Fibroblast of skin of right quadriceps (primary cell): ENCODE data around the gene COL8A1.

Experiments used
- DNase-seq: peaks from one replicate; pipeline ENCODE4 v3.0.0-alpha.2; 2013

COL8A1 gene

DNA sequence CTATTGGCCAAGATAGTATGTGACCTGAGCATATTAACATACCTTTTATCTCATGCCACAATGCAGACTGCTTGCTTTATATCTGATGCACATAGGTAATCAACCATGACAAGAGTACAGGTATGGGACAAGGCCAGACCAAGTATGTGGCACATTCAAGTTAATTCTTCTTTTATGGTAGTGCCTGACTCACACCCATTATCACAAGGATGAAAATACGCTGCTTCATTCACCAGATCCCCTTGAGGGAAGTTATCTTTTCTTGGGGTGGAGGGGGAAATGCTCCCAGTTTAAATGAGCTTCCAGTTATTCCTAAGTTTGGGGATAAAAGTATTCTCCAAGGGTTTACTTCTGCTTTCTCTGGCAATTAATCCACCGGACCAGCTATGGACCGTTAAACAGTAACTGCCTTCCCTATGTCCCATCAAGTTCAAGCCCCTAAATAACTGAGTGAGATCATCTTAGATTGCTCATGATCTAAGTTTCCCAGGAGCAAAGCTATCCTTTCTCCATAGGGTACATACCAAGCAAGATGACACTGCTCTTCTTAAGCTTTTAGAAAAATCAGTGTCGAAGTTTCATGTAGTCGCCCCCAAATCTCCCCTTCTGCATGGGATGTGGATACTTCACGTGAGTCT lies 1.9 kb downstream of the COL8A1 start:
- peak; percentile 60 for DNase-seq

DNA sequence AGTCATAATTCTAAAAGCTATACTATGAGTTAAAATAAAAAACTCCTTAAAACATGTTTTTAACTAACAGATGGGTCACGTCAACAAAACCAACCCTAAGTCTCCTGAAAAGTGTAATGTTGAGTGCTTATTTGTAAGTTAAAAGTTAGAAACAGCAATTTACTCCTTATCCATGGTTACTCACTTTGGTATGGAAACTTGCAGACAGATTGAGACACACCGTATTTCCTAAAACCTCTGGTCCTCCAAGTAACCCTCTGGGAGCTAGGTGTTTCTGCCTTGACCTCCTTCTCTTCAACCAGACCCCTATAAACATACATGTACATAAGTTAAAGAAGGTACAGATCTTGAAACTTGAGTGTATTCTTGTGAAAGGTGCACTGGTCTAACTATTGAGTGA lies 3.1 kb downstream of the COL8A1 start:
- no peak for DNase-seq

DNA sequence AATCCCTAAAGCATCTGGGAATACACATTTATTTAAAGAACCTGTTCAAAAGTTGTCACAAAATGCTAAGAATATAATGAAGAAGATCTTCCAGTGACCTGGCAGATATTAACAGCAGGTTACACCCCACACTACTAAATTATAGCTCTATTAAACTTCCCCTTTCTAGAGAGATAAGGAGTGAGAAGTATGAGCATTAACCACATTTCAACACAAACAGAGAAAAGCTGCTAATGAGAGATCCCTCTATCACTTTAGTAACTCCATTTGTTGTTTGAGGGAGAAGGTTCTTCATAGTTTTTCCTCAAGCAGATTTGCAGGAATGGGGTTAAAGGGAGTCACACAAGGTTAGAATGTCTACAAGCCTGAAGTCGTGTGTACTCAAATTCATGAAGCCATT lies 3.6 kb downstream of the COL8A1 start:
- no peak for DNase-seq

DNA sequence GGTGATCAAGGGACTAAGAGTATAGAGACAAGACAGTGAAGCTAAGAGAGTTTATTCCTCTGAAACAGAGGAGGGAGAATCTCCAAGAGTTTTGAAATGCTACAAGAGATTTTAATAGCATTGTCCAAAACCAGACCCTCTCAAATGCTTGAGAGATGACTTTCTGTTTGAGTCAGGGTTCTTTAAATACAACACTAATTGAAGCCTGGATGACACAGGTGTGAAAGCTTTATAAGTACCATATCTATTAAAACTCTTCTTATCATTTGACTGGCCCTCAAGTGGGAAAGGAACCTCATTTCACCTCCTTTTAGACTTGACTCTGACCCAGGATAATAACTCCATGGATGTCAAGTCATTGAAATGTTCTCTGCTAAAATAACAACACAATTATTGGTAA lies 5.6 kb downstream of the COL8A1 start:
- DNase-seq, result no peak

DNA sequence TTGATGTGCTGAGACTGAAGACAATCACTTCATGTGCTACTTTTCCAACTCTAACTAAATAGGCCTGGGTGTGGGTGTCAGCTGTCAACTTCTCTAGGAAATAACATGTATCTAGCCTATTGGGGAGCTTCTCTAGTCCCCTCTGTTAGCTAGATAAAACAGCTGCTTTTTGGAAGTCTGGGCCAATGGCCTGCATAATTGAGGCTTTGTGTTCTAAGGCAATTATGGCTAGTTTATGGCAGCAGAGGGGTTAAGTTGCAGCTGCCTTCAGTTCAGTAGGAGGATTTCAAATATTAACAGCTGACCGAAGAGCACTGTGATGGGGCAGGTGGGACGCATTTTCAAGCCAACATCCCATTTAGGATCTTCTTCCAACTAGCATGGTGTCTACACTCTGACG lies 6.4 kb downstream of the COL8A1 start:
- no peak for DNase-seq

DNA sequence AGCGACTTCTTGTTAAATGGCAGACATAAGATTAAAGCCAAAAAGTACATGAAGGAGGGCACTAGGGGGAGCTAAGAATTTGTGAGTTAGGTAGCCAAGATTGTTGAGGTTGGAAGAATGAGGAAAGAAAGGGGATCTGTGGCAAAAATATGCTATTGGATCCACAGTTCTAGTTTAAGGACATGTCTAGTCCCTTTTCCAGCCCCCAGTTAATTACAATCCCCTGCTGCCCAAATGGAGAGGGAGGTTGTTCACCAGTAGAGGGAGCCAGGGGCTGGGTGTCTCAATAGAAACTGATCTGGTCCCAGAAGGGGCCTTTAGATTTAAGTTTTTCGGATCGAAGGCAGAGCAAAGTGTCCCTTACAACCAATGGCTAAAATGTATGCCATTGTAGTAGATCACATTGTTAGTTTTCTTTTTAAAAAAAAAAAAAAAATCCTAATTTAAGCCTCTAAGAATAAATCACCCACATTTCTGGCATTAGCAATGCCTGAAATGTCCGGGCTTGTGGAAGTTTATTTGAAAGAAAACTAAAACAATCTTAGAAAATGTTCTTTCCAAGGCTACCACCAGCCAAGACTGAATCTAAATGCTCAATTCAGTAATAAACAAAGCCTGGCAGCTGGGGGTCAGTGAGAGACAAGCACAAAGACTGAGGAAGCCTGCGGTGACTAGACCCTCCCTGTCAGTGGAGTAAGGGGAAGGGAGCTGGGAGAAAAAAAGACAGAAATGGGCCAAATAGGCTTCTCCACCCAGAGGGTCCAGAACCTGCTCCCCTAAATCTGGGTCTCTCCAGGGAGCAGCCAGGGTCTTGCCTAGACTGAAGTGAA lies 7.1 kb downstream of the COL8A1 start:
- peak; percentile 56 for DNase-seq

DNA sequence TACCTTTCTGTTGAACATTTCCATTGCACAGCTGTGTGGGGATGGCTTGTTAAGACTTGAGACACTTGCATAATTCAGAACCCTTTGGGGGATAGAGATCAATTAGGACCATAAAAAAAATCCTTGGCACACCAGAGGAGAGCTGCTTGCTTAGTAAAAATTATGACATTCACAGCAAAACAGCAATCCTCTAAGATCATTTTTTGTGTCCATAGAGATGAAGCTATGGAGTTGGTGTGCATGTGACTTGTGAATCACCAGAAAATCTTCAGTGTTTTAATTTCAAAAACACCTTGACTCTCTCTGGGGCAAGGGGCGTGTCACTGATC lies 7.7 kb downstream of the COL8A1 start:
- no peak for DNase-seq

DNA sequence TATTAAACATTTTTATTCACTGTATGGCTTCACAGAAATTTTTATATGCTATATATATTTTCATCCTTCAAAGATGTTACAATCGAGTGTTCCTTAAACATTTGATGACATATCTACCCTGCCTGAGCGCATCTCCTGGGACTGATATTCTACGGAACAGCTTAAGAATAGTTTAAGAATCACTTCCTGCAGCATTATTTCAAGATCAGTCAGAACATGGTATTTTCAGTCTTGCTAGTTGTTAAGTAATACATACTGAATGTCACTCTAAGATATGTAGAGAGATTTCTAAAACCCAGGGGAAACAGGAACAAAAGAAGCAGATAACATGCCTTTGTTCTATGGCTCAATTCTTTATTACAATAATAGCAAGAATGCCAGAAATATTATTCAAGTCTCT lies 8.7 kb downstream of the COL8A1 start:
- peak; percentile 63 for DNase-seq

DNA sequence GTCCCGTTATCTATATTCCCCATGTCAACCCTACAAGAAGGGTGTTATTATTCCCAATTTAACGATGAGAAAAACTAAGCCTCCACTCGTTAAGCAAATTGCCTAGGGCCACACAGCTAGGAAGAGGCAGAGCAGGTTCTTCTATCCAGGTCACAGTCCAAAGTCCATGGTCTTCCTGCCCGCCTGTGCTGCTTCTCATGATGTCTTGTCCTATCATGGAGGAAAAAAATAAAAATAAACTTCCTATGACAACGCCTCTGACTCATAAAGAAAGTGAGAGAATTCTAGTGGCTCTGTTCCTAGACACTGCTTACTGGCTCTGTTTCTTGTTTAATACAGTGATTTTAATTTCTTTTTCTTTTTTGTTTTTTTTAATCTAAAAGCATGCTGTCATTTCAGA lies 9.7 kb downstream of the COL8A1 start:
- peak; percentile 45 for DNase-seq

DNA sequence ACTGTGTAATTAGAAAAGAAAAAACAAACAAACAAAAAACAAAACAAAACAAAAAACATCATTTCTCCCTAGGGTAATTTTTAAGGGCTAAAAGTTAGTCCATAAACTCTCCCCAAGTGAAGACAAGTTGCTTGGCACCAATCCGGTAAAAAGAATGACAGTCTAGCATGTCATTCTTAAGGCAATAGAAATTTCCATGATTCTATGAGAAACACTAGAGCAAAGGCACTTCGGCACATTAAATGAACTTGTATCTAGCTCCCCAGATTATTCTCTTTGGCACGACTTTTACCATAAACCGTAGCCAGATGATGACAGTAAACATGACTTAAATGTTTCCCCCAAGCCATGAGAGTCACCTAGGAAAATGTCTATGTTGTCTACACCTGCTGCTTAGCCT lies 10.1 kb downstream of the COL8A1 start:
- no peak for DNase-seq

DNA sequence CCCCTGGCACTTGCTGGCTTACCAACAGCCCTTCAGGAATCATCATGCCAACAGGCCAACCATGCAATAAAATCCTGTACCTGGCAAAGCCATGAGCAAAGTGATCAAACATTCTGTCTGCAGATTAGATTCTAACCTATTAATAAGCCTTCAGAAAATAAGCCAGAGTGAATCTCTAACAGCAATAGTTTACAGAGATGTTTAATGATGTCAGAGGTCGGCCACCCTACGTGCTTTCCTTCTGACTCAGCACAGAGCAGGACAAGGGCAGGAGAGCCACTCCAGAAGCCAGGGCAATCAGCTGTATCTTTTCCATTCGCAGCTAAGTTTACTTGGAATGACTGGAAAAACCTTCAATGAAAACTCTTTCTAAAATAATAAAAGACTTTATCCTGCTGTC lies 13.1 kb downstream of the COL8A1 start:
- DNase-seq, result peak; percentile 46

DNA sequence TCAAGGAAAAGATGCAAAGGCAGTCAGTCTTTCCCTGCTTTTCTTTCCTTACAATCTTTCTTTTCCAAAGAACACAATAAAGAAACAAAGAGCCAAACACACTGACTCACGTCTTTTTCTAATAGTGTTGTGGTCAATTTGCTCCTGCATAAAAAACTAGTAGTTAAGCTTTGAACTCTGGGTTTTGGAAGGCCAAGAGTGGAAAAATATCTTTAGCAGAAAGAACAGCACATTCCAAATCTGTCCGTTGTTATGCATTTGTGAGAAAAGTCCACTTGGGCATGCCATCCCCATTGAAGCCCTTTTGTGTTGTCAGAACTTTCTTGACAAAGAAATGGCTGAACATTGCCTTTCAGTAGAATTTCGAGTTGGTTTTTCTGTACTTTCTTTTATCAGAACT lies 18.2 kb downstream of the COL8A1 start:
- no peak for DNase-seq

DNA sequence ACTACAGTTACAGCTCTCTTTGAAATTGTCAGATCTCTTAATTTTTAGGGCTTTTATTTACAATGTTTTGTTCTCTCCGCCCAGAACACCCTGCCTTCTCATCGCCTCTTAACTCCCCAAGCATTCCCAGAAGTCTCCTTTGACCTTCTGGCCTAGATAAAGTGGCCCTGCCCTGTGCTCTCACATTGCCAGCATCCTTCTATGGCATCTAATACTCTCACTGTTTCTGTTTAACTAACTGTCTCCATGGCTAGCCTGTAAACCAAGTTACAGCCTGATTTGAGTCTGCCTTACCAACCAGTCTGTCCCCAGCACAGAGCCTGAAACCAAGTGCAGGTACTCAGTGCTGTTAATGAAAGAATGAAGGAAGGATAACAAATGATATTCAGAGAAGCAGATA lies 19.9 kb downstream of the COL8A1 start:
- no peak for DNase-seq

DNA sequence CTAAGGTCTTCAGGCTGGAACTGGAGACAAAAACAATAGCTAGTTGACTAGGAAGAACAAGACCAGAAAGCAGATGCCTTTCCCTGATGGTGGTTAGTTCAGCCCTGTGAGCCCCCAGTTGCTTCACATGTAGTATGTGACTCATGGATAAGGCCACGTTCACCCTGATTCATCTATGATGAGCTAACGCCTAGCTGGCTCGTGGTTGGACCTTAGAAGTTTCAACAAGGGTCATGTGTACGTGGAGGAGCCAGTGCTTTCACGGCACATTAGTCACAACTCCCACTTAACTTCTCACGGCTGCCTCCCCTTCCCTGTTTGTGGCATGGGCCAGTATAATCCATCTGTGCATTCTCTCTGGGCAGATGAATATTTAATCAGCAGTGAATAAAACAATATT lies 20.6 kb downstream of the COL8A1 start:
- DNase-seq, result peak; percentile 98

DNA sequence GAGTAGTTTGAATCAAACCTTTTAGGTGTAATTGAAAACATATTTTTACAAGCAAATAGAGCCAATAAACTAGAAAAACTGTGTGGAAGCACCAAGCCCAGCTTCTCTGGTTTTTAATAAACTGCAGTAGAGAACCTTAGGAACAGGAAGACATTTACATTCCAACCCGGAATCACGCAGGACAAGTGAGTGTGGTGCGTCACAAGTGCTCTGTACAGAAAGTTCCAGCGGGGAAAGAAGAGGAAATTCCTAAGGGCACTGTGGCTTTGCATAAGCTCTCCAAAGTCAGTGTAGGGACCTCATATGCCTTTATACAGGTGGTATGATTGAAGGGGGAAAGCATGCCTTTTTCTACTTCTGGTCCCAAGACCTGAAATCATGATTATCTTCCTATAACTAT lies 21.6 kb downstream of the COL8A1 start:
- DNase-seq, result peak; percentile 70

DNA sequence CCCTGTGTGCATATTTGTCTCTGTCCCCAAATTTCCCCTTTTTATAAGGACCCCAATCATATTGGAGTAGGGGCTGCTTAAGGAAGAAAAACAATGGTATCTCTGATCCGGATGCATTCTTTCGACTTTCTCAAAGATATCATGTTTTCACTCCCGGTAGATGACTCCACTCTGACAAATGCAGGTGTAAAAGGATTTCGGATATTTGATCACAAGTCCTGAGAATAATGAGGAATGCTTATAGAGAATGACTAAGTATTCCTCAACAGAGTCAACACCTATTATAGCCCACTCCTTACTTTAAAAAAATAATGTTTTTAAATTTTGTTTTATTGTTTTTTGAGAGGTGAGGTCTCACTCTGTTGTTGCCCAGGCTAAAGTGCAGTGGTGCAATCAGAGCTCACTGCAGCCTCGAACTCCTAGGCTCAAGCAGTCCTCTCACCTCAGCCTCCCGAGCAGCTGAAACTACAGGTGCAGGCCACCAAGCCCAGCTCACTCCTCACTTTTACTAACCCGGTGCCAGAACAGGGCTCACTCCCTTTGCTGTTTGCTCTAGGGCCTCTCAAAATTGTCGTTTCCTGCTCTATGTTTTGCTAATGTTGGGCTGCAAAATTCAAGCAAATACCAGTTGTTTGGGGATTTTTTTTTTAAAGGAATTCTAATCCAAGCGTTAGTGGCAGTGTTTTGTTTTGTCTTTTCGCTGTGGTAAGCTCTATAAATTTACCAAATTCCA lies 24.6 kb downstream of the COL8A1 start:
- DNase-seq, result no peak

DNA sequence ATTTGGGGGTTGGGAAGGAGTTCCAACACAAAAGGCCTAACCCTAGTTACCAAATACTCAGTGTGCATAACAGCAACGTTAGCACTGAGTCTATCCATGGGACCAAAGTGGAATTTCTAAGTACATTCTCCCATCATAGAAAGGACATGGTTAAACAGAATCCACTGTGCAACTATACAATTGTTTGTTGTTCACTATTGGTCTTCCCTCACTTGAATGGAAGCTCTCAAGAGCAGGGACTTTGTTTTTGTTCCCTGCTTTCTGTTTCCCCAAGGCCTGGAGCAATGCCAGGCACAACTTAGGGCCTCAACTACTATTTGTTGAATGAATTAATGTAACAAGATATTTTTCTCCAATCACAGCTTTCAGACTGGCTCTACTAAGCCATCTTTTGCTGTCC lies 25.6 kb downstream of the COL8A1 start:
- no peak for DNase-seq

DNA sequence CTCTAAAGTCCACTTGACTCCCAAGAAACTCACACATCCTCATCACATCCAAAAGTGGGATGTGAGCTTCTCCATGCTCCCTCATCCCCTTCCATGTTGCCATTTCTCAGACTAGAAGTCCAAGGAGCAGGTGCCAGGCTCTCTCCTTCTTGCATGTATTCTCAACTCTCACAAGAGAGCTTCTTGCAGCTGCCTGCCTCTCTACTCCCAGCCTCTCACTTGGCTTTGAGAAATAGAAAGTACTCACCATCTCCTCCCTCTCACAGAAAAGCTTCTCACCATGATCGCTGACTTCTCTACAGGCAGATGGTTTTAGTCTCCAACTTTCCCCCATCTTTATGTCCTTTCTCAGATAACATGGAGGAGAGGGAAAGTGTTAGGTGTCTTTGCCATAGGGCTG lies 26.6 kb downstream of the COL8A1 start:
- DNase-seq, result no peak

DNA sequence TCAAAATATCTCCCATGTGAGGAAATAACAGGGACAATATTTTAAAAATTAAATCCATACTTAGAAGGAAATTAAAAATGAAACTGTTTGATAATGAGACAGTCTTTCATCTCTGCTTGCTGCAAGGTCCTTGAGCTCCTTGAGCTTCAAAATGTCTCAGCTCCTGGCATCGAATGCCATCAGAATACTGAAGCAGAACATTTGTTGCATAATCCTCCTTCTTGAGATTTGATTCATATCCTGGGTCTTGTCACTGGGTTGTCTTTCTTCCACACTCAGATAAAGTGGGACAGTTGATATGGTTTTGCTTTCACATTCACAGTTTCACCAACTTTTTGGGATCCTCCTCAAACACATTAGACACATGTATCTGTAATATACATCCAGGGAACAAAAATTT lies 27.8 kb downstream of the COL8A1 start:
- no peak for DNase-seq

DNA sequence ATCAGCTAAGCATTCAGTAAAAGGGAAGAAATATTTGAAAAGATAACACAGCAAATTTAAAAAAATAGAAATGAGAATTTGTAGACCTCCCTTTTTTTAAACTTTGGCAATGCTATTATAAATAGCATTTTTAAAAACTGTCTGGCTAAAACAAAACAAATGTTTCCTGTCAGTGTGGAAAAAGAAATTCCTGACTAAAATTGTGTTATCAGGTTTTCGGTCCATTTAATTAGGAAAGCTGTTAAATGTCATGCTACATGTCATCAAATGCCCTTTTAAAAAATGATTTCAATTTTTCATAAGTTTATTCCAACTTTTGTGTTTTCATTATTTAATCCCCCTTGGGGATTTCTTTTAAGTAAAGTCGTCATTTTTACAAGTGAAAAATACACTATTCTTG lies 29.6 kb downstream of the COL8A1 start:
- DNase-seq, result no peak

DNA sequence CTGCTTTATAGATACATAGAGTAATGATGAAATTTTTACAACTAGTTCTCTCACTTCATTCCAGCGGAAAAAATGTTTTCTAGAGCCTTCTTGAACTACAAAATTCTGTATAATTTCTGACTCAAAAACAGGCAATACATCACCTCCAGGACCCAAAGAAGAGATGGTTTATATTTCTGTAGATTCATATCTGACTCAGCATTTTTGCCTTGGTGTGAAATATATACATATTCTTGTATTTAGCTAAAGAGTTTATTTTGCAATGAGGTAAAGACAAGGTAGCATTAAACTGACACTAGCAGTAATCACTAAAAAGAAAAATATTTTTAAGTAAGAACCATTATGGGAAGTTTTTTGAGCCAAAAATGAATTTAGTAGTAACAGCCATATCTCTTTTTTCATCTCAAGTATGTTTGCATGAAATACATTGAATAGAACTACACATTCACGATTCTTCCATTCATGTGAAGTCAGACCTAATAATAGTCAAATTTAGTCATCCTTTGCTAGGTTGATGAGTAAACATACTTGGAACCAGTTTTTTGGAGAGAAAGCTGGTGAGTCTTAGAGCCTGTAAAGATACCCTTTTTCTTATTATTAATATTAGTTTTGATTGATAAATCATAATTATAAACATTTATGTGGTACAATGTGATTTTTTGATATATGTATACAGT lies 31.6 kb downstream of the COL8A1 start:
- DNase-seq, result peak; percentile 53

DNA sequence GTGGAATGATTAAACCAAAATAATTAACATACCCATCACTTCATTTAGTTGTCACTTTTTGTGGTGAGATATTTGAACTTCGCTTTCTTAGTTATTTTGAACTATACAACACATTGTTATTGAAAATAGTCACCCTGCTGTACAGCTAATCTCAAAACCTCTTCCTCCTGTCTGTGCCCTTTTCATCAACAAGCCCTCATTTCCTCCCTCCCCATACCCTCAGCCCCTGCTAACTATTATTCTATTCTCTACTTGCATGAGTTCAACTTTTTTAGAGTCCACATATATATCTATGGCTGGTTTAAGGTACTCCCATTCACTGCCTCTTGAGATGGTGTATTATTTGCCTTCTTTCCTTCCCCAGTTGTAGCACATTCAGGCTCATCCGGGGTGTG lies 32.2 kb downstream of the COL8A1 start:
- no peak for DNase-seq

DNA sequence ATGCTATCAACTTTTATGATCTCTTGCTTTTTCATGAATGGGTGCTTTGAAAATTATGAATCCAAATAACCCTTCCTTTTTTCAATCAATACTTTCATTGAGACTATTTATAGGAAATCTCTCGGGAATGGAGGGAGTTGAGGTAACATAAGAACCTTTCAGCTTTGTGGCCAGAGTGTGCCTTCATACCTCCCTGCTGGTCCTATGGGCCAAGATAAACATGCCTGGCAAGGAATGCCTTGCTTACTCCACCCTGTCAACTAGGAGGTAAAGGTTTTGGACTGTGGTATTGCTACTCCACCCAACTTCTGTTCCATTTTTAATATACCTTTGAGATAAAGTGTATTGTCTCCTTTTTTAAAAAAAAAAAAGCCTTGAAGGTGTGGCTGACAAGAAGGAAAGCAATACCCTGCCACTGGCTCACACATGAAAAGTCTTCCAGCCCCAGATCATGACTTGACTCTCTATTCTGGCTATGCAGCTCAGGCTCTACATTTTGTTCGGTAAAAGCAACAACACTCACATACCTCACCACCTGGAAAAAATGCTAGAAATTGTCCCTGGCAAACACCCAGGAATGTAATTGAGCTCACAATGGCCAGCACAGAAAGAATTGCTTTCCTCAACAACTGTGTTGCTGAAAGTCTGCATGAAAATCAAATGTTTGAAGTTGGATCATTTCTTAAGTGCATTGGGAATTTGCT lies 35.8 kb downstream of the COL8A1 start:
- DNase-seq, result peak; percentile 65
